ENCODE results near the gene SNCA. TPM values are rescaled to one million over a fixed set of nuclear protein-coding genes. Genes with fewer than 3 reads are reported as not detected.

Gene SNCA
- total and polyA plus RNA-seq, 3 donors from 2014 or later: 1.5 to 6.4 (median 2.0) TPM

- WGBS, 2 donors: 71 to 73% methylated on average over 7 of the region's 7 CpGs
- Histone ChIP-seq H3K4me3 (no peak overlapping the region), H3K4me1 (no peaks in the 10 kb centered on the region), H3K27me3 (no peaks in the 10 kb centered on the region), H3K36me3 (ENCODE audit: low read depth, missing control alignments) (no peaks in the 10 kb centered on the region), H3K9me3 (no peaks in the 10 kb centered on the region), H3K27ac (no peak overlapping the region)
- DNase-seq: no peak
- TF ChIP-seq POLR2A (IDR thresholded peaks at IDR 0.05) (no peak), CTCF (IDR thresholded peaks at IDR 0.05) (no peak)
- intact Hi-C loops (cut with DNase I; ENCODE audit: low total_unique reads): no loop called here
These were observed 7.4 kb downstream of the SNCA start for GRCh38 chr4:89829470-89830138.

GRCh38 chr4:89823416-89823815, 13.5 kb downstream of the SNCA start:
- no peak overlapping the region for H3K27ac ChIP-seq
- H3K9me3 ChIP-seq: no peaks in the 10 kb centered on the region
- intact Hi-C loops (cut with DNase I; ENCODE audit: low total_unique reads): no loop called here
- TF ChIP-seq CTCF (IDR thresholded peaks at IDR 0.05): no peak
- TF ChIP-seq POLR2A (IDR thresholded peaks at IDR 0.05): no peak
- no peaks in the 10 kb centered on the region for H3K4me1 ChIP-seq
- no peaks in the 10 kb centered on the region for H3K36me3 ChIP-seq (ENCODE audit: low read depth, missing control alignments)
- no peaks in the 10 kb centered on the region for H3K27me3 ChIP-seq
- H3K4me3 ChIP-seq: no peak overlapping the region
- DNase-seq: no peak

GRCh38 chr4:89821612-89822011, 15.3 kb downstream of the SNCA start:
- no peak for DNase-seq
- H3K36me3 ChIP-seq (ENCODE audit: low read depth, missing control alignments): no peaks in the 10 kb centered on the region
- intact Hi-C loops (cut with DNase I; ENCODE audit: low total_unique reads): no loop called here
- TF ChIP-seq CTCF (IDR thresholded peaks at IDR 0.05): no peak
- no peak for TF ChIP-seq POLR2A (IDR thresholded peaks at IDR 0.05)
- H3K27me3 ChIP-seq: no peaks in the 10 kb centered on the region
- H3K27ac ChIP-seq: no peak overlapping the region
- no peaks in the 10 kb centered on the region for H3K9me3 ChIP-seq
- no peak overlapping the region for H3K4me3 ChIP-seq
- no peaks in the 10 kb centered on the region for H3K4me1 ChIP-seq
- WGBS, 2 donors: 85 to 96% methylated on average over 1 of the region's 1 CpG

GRCh38 chr4:89820010-89820409, 17.0 kb downstream of the SNCA start:
- H3K9me3 ChIP-seq: no peaks in the 10 kb centered on the region
- H3K36me3 ChIP-seq (ENCODE audit: low read depth, missing control alignments): no peaks in the 10 kb centered on the region
- no peaks in the 10 kb centered on the region for H3K4me1 ChIP-seq
- intact Hi-C loops (cut with DNase I; ENCODE audit: low total_unique reads): no loop called here
- TF ChIP-seq CTCF (IDR thresholded peaks at IDR 0.05) (no peak), POLR2A (IDR thresholded peaks at IDR 0.05) (no peak)
- H3K27ac ChIP-seq: no peak overlapping the region
- no peak overlapping the region for H3K4me3 ChIP-seq
- 77 to 83% methylated on average over 3 of the region's 3 CpGs for WGBS, 2 donors
- H3K27me3 ChIP-seq: no peaks in the 10 kb centered on the region
- DNase-seq: no peak

GRCh38 chr4:89814362-89814761, 22.6 kb downstream of the SNCA start:
- intact Hi-C loops (cut with DNase I; ENCODE audit: low total_unique reads): no loop called here
- no peaks in the 10 kb centered on the region for H3K4me1 ChIP-seq
- DNase-seq: no peak
- WGBS, 2 donors: 89 to 93% methylated on average over 3 of the region's 3 CpGs
- H3K9me3 ChIP-seq: no peaks in the 10 kb centered on the region
- no peaks in the 10 kb centered on the region for H3K36me3 ChIP-seq (ENCODE audit: low read depth, missing control alignments)
- H3K4me3 ChIP-seq: no peak overlapping the region
- no peak overlapping the region for H3K27ac ChIP-seq
- H3K27me3 ChIP-seq: no peaks in the 10 kb centered on the region
- no peak for TF ChIP-seq POLR2A (IDR thresholded peaks at IDR 0.05)
- TF ChIP-seq CTCF (IDR thresholded peaks at IDR 0.05): no peak
